HG03432 (cell line): ENCODE data around the gene CYP4F11.
"Not testable (repeated sequence)": the region's sequence is repeated elsewhere in the genome, so short reads cannot be mapped to it uniquely, and the experiment has no call there.

Source experiments
- ATAC-seq: cut with Tn5 transposase; IDR thresholded peaks from one replicate; pipeline ENCODE4 v1.9.1; 2021; ENCODE audit warnings: mild to moderate bottlenecking, moderate library complexity; ENCODE audit not compliant: unreplicated experiment

CYP4F11 gene

GRCh38 chr19:15926484-15926883, 7.8 kb downstream of the CYP4F11 start:
- no peak for ATAC-seq

- no peak for ATAC-seq
Measured at GRCh38 chr19:15923702-15924101, 10.6 kb downstream of the CYP4F11 start.

GRCh38 chr19:15922021-15922420, 12.3 kb downstream of the CYP4F11 start:
- ATAC-seq = no peak

- ATAC-seq = no peak
Measured at GRCh38 chr19:15919243-15919642, 15.1 kb downstream of the CYP4F11 start.

- no peak for ATAC-seq
Measured at GRCh38 chr19:15915109-15915508, 19.2 kb downstream of the CYP4F11 start.

- ATAC-seq = no peak
Measured at GRCh38 chr19:15913830-15914229, 20.5 kb downstream of the CYP4F11 start.

- ATAC-seq = no peak
Measured at GRCh38 chr19:15913384-15913783, 20.9 kb downstream of the CYP4F11 start.

GRCh38 chr19:15911599-15912235, 22.6 kb downstream of the CYP4F11 start:
- no peak for ATAC-seq

- ATAC-seq = no peak
Measured at GRCh38 chr19:15905026-15905425, 29.3 kb downstream of the CYP4F11 start.

- ATAC-seq = not testable (repeated sequence)
Measured at GRCh38 chr19:15902898-15903297, 31.4 kb downstream of the CYP4F11 start.

GRCh38 chr19:15902254-15902653, 32.1 kb downstream of the CYP4F11 start:
- ATAC-seq = no peak

- no peak for ATAC-seq
Measured at GRCh38 chr19:15900504-15900903, 33.8 kb downstream of the CYP4F11 start.

GRCh38 chr19:15900032-15900431, 34.3 kb downstream of the CYP4F11 start:
- ATAC-seq = not testable (repeated sequence)

- ATAC-seq = not testable (repeated sequence)
Measured at GRCh38 chr19:15899561-15899960, 34.8 kb downstream of the CYP4F11 start.

GRCh38 chr19:15897738-15898276, 36.5 kb downstream of the CYP4F11 start, which contains the start of gene CYP4F2:
Gene CYP4F2 (minus strand): TSS chr19:15898074. CDS start chr19:15897611, 463 bp downstream.
- no peak for ATAC-seq

- ATAC-seq = no peak
Measured at GRCh38 chr19:15897026-15897737, 37.1 kb downstream of the CYP4F11 start.

GRCh38 chr19:15895876-15896430, 38.4 kb downstream of the CYP4F11 start:
- ATAC-seq = no peak

- ATAC-seq = no peak
Measured at GRCh38 chr19:15894359-15894758, 40.0 kb downstream of the CYP4F11 start.

GRCh38 chr19:15893477-15893876, 40.9 kb downstream of the CYP4F11 start:
- no peak for ATAC-seq

GRCh38 chr19:15892012-15892411, 42.3 kb downstream of the CYP4F11 start:
- no peak for ATAC-seq

GRCh38 chr19:15891434-15891833, 42.9 kb downstream of the CYP4F11 start:
- ATAC-seq = no peak

- ATAC-seq = not testable (repeated sequence)
Measured at GRCh38 chr19:15889339-15889738, 45.0 kb downstream of the CYP4F11 start.
